Thyroid gland (tissue), 4 donors: ENCODE results near the gene DDX54. TPM values are rescaled to one million over a fixed set of nuclear protein-coding genes. Genes with fewer than 3 reads are reported as not detected.

Experiments
- DNase-seq, 2 donors: peaks; one replicate each; pipeline ENCODE4 v3.0.0-alpha.2; 2019
- H3K27ac ChIP-seq, 3 donors: fragments of 200-600 bp; sonication (generic); 1 replicate in 2 of 3; 2 replicates in 1 of 3; pipeline ENCODE4 v1.5.1; 2016 to 2019; ENCODE audit warnings: mild to moderate bottlenecking in 1 of 3, moderate library complexity in 1 of 3
- H3K27me3 ChIP-seq: fragments of 200-600 bp; sonication (generic); one replicate; pipeline ENCODE4 v1.5.1; 2019
- H3K36me3 ChIP-seq, 2 donors: fragments of 200-600 bp; sonication (generic); one replicate each; pipeline ENCODE4 v1.5.1; 2016 to 2019
- H3K4me1 ChIP-seq, 2 donors: fragments of 200-600 bp; sonication (generic); one replicate each; pipeline ENCODE4 v1.5.1; 2017 to 2019
- H3K4me3 ChIP-seq, 3 donors: fragments of 200-600 bp; sonication (generic); replicated peaks in 1 of 3; 1 replicate in 2 of 3; 2 replicates in 1 of 3; pipeline ENCODE4 v1.5.1; 2016; ENCODE audit warnings: mild to moderate bottlenecking in 1 of 3
- H3K9me3 ChIP-seq: fragments of 200-600 bp; sonication (generic); one replicate; pipeline ENCODE4 v1.5.1; 2017
- POLR2A ChIP-seq, 2 donors: fragments of 450-650 bp; IDR thresholded peaks; one replicate each; pipeline ENCODE4 v1.6.1; 2017; ENCODE audit warnings: antibody characterized with exemption in 2 of 2, mild to moderate bottlenecking in 2 of 2, moderate library complexity in 1 of 2
- WGBS, 2 donors: methylation state at CpG; one replicate each; pipeline ENCODE4 v1.1.5; 2017; 5-methylcytosine and 5-hydroxymethylcytosine counted together
- intact Hi-C: fragments of 100-400 bp; cut with DNase I; formaldehyde crosslinking; loops from one replicate; pipeline ENCODE4 v1.15.1; 2023
- total RNA-seq, 4 donors: library from RNA; depleted of rRNA; stranded (reverse); fragments of >200 nt; gene quantifications; one replicate each; pipeline ENCODE4 v1.2.3, GENCODE V29; 2016
- TF ChIP-seq, protein P1 (sequence below), 6 experiments: fragments of 200-600 bp in 3 of 6; fragments of 450-650 bp in 3 of 6; sonication (generic) in 3 of 6; IDR thresholded peaks; one replicate each; pipeline ENCODE4 v1.5.1; 2016 to 2019; ENCODE audit warnings: antibody characterized with exemption in 6 of 6, mild to moderate bottlenecking in 2 of 6, inconsistent platforms in 1 of 6, moderate library complexity in 1 of 6

DDX54 gene
- total RNA-seq, 4 donors from 2014 or later = 59.9 to 79.3 (median 68.8) TPM

- intact Hi-C loops = no loop called here
- Histone ChIP-seq H3K27me3 (no peaks in the 10 kb centered on the region), H3K36me3 (no peaks in the 10 kb centered on the region), H3K4me3 (no peak overlapping the region), H3K27ac (peak overlapping the region; percentile 3 to 70 (median 66)), H3K9me3 (no peaks in the 10 kb centered on the region), H3K4me1 (peaks cover 5 to 14% of the 10 kb centered on the region in 2 donors)
- DNase-seq = peak; percentile 45 to 65
- TF ChIP-seq POLR2A (IDR thresholded peaks at IDR 0.05) = no peak
- TF ChIP-seq, protein P1, sequence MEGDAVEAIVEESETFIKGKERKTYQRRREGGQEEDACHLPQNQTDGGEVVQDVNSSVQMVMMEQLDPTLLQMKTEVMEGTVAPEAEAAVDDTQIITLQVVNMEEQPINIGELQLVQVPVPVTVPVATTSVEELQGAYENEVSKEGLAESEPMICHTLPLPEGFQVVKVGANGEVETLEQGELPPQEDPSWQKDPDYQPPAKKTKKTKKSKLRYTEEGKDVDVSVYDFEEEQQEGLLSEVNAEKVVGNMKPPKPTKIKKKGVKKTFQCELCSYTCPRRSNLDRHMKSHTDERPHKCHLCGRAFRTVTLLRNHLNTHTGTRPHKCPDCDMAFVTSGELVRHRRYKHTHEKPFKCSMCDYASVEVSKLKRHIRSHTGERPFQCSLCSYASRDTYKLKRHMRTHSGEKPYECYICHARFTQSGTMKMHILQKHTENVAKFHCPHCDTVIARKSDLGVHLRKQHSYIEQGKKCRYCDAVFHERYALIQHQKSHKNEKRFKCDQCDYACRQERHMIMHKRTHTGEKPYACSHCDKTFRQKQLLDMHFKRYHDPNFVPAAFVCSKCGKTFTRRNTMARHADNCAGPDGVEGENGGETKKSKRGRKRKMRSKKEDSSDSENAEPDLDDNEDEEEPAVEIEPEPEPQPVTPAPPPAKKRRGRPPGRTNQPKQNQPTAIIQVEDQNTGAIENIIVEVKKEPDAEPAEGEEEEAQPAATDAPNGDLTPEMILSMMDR (IDR thresholded peaks at IDR 0.05) = no peak
- 60 to 71% methylated on average over 3 of the region's 3 CpGs for WGBS, 2 donors
Observed at GRCh38 chr12:113204804-113205203, 19.5 kb upstream of the DDX54 start.

GRCh38 chr12:113203852-113204760 is 18.8 kb upstream of the DDX54 start:
- DNase-seq = no peak
- TF ChIP-seq, protein P1 (IDR thresholded peaks at IDR 0.05) = no peak
- no peak for TF ChIP-seq POLR2A (IDR thresholded peaks at IDR 0.05)
- no peaks in the 10 kb centered on the region for H3K9me3 ChIP-seq

DNA sequence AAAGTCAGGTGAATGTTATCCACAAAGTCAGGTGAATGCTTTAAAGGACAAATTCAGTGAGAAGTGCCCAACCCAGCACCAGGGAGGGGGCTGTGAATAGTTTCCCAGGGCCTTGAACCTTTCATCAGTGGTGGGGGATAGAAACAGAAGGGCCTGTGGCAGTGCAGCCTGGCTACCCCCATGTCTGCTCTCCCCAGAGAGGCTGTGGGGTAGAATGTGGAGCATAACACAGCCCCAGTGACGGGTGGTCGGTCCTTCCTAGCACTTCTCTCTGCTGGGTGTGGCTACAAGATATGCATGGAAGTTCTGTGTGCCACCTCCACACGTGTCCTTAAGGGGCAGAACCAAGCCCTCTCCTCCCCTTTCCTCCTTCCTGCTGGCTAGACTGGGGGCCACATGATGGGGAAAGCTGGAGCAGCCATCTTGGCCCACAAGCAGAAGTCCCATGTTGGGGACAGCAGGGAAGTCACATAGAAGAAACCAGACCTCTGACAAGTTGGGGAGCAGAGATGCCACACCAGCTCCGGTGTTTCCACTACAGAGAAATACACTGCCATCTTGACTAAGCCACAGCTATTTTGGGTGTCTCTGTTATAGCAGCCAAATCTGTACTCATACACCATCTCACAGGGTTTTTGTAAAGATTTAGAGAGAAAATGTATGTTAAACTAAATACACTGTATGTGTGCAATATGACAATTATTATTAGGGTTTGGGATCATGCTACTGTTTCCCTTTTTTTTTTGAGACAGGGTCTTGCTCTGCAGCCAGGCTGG is 17.2 kb upstream of the DDX54 start:
- Histone ChIP-seq H3K4me3 (no peak overlapping the region), H3K9me3 (no peaks in the 10 kb centered on the region), H3K27ac (no peak overlapping the region), H3K4me1 (peaks cover 5 to 17% of the 10 kb centered on the region in 2 donors), H3K27me3 (no peaks in the 10 kb centered on the region), H3K36me3 (no peaks in the 10 kb centered on the region)
- DNase-seq = no peak
- TF ChIP-seq POLR2A (IDR thresholded peaks at IDR 0.05) = no peak
- TF ChIP-seq, protein P1 (IDR thresholded peaks at IDR 0.05) = no peak
- intact Hi-C loops = no loop called here
- WGBS, 2 donors = 89 to 93% methylated on average over 4 of the region's 4 CpGs

More at GRCh38 chr12:113203852-113204760, 18.8 kb upstream of the DDX54 start:
- H3K36me3 ChIP-seq = no peaks in the 10 kb centered on the region
- peak overlapping the region; percentile 3 to 70 (median 66) for H3K27ac ChIP-seq
- 88 to 92% methylated on average over 8 of the region's 8 CpGs for WGBS, 2 donors
- no peaks in the 10 kb centered on the region for H3K27me3 ChIP-seq
- H3K4me1 ChIP-seq = peaks cover 5 to 14% of the 10 kb centered on the region in 2 donors
- no peak overlapping the region for H3K4me3 ChIP-seq
- intact Hi-C loops = no loop called here

DNA sequence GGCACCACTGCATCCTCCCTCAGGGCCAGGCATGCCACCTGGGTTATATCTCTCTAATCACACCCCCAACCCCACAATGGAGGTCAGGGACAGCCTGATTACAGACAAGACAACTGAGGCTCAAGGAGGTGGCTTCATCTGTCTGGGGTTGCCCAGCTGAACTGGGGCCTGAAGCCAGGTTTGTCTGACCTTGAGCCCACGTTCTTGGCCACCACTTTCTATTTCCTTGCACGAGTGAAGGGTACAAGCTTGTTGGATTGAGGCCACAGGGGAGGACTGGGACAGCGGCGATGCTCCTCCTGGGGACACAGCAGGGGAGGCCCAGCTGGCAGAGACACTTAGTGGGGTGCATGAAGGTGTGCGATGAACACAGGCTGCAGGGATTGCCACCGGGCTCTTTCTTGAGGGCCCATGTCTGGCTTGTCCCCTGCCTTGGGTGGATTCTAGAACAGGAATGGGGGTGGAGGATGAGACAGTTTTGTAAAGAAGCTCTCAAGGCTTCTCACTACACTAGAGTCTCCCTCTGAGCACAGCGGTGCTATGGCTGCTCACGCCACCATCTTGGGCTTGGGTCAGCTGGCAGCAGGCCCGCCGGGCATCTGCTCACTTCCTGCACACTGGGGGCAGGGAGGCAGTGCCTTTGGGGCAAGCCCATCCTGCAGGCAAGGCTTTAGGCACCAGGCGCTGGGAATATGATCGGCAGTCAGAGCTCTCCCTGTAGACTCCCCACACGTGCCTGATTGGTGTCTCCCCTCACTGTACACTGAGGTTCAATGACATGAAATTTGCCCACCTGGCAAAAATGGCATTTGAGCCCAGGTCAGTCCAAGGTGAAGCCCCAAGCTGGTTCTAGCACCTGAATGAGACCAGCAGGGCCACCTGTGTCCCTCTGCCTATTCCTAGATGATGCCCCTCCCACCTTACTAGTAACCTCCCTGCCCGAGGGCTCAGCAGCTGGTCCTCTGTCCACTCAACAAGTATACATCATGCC is 16.2 kb upstream of the DDX54 start:
- Histone ChIP-seq H3K36me3 (no peaks in the 10 kb centered on the region), H3K4me1 (peaks cover 5 to 17% of the 10 kb centered on the region in 2 donors), H3K4me3 (no peak overlapping the region), H3K27ac (no peak overlapping the region), H3K9me3 (no peaks in the 10 kb centered on the region), H3K27me3 (no peaks in the 10 kb centered on the region)
- TF ChIP-seq, protein P1 (IDR thresholded peaks at IDR 0.05) = no peak
- TF ChIP-seq POLR2A (IDR thresholded peaks at IDR 0.05) = no peak
- WGBS, 2 donors = 84 to 85% methylated on average over 8 to 13 of the region's 14 CpGs
- DNase-seq = no peak
- intact Hi-C loops = no loop called here
